Renal pelvis (tissue), 4 donors: ENCODE results near the gene AMELX. TPM values are rescaled to one million over a fixed set of nuclear protein-coding genes. Genes with fewer than 3 reads are reported as not detected.

ENCODE experiments used
- DNase-seq: peaks from one replicate; pipeline ENCODE4 v3.0.0-alpha.2; 2013
- polyA plus RNA-seq, 3 donors: library from polyadenylated mRNA; unstranded; fragments of 120-200 nt; gene quantifications; one replicate each; pipeline ENCODE4 v1.2.1, GENCODE V29; 2013; ENCODE audit not compliant: insufficient read length in 3 of 3

AMELX gene
- polyA plus RNA-seq, 3 donors = not detected

GRCh38 chrX:11305641-11306040, 12.4 kb downstream of the AMELX start:
- DNase-seq = no peak

GRCh38 chrX:11309220-11309619, 16.0 kb downstream of the AMELX start:
- no peak for DNase-seq

- no peak for DNase-seq
These were observed 18.5 kb downstream of the AMELX start for GRCh38 chrX:11311706-11312105.

GRCh38 chrX:11319806-11320520, 26.8 kb downstream of the AMELX start:
- DNase-seq = no peak

DNA sequence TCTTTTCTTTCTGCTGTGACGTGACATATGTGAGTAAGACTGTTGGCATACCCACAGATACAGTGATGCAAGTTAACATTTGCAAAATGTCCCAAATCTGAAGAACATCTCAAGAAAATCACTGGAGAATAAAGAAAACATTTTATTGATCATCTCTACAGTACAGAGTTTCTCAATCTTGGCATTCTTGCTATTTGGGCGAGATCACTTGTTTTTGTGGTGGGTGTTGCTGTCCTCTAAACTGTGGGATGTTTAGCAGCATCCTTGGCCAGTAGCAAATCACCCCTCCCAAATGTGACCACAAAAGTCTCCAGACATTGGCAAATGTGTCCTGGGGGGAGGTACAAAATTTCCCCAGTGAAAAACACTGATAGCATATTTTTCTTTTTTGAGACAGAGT, 28.8 kb downstream of the AMELX start:
- no peak for DNase-seq

DNA sequence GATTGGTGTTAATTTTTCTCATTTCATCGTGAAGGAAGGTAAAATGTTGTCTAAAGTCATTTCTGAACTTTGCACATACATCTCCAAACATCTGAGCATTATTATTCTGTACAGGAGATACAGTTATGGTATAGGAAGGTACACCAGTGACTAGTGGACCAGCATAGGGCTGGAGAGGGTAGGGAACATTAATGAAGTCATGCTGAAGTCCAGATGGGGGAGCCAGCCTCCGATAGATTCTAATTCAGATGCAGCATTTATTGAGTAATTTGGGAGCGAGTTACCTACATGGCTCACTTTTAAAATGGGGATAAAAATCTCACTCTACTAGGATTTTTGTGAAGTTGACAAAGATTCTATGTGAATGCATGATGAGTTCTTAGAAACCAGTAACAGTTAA, 34.9 kb downstream of the AMELX start:
- DNase-seq = no peak

DNA sequence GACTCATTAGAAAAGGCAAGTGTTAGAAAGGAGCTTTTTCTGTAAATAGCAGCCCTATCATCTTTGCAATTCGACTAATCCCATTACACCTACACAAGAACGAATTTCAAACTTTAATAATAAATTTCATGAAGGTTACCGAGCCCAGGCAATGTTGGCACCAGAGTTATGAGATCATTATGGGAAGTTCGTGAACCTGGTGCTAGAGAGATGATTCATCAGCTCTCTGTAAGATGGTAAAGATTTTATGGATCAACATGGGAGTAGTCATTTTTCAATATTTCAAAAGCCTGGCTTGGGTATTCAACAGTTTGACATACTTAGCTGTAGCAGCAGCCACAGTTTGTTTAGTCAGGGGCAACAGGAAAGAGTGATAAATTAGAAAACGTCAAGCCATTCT, 35.8 kb downstream of the AMELX start:
- DNase-seq = no peak

- no peak for DNase-seq
These were observed 38.6 kb downstream of the AMELX start for GRCh38 chrX:11331788-11332187.

- DNase-seq = no peak
These were observed 41.0 kb downstream of the AMELX start for GRCh38 chrX:11334165-11334564.

DNA sequence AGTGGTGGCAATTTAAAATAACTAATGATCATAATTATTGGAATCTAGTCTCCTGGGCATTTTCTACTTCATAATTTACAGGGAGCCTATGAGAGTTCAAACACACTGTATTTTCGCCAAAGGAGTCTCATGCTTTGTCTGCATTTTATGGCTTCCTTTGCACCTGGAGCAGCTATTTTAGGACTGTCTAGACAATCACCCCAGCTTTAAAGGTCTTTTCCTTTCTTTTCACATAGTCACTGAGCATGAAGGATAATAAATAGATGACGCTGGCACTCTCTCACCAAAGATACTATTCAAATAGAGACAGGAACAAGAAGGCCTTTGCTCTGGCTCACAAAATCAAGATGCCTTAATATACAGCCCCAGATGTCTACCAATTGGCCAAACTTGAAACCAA, 43.0 kb downstream of the AMELX start:
- DNase-seq = no peak

DNA sequence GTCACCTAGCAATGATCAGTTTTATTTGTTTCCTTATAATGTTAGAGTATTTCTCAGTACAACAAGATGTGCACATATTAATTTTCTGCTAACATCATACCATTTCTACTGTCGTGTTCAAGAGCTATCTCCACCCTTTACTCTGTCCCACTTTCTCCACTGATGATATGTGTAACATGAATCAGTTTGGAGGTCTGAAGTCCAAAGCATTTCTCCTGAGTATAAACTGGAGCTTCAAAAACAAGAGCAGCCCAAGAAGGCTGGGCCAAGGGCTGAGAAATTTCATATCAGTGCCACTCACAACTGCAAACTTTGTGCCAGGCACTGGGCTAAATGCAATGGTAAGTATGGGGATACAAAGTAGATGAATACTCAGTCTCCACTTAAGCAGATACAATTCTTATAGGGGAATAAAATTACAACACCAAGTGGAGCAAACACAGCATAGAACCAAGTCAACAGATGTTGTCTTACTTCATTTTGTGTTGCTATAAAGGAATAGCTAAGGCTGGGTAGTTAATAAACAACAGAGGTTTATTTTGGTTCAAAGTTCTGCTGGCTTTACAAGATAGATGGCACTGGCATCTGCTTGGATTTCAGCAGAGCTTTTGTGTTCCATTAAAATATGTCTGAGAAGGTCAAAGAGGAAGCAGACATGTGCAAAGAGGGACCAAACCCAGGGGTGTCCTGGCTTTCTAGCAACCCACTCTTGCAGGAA, 44.2 kb downstream of the AMELX start:
- DNase-seq = no peak

DNA sequence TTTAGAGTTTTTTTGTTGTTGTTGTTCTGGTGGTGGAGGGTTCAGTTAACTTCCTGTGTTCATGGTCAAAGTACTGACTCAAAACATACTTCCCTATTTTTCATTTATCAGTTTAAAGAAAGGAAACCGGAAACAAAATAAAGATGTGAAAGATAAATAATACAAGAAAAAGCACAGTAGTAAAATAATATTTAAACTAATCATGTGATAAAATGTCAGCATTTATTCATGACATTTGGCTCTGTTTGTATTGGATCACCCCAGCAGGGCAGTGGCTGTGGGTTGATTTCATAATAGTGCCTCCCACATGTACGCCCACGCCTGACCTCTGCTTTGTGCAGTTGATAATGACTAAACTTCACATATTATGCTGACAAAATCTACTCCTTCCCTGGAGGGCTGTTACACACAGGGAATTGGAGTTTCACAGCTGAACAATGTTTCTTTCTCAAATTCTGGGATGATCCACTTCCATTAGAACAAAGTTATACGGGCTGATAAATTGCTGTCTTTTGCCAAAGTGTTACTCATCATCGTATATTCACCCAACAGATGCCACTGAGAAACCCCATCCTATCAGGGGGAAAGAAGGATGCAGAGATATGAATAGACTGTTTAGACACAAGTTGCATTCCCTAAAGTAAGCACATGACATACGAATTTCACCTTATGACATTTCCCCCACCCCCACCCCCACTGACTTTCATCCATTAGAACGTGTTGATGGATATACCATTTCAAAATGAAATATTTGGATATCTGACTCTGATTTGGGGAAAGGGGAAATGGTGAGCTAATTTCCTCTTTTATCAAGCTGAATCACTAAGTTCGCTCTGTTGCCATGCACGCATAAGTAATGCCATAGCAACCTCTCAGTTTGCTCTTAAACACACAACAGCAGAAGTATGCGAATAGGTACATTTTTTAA, 48.3 kb downstream of the AMELX start:
- DNase-seq = peak; percentile 39

- DNase-seq = no peak
These were observed 49.5 kb downstream of the AMELX start for GRCh38 chrX:11342673-11343072.

DNA sequence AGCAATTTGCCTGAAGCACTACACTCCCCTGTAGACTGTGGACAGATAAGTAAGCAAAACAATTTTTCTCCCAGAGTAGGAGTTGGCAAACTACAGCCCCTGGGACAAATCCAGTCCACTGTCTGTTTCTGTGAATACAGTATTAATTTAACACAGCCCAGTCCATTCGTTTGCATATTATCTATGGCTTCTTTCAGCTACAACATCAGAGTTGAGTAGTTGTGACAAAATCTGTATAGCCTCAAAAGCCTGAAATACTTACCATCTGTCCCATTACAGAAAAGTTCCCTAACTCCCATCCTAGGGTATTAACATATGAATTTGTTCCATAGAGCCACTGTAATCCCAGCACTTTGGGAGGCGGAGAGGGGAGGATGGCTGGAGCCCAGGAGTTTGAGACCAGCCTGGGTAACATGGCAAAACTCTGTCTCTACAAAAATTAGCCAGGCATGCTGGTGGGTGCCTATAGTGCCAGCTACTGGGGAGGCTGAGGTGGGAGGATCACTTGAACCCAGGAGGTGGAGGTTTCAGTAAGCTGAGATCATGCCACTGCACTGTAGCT, 53.0 kb downstream of the AMELX start:
- DNase-seq = no peak

DNA sequence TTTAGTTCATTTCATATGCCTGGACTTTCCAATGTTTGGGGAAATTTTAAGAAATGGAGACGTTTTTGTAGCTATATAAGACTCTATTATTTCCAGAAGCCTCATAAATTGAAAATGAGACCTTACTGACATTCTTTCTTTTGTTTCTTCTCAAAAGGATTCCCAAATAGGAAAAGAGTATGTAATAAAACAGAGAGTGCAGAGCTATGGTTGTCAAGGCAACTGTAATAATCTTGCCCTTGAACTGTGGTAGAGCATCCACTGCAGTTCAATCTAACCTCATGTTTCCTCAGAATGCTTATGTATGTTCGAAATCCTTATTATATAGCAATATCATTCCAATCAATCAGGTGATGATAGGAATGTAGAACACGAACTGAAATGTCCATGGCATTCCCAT, 54.1 kb downstream of the AMELX start:
- no peak for DNase-seq

DNA sequence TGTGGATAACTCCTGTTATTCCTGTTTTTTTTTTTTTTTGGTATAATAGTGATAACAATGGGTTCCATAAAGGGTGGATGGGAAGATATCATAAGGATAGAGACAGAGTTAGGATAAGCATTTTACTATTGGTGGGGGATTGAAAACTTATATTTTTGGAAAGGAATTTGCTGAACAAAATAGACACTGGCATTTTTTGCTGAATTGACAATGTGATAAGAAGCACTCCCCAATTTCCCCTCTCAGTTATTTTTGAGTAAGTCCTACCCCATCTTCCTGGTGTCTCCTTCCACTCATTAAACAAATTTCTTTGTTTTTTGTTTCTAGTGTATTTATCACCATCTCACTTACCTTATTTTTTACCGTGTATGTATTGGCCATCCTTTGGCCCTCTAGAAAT, 55.8 kb downstream of the AMELX start:
- DNase-seq = no peak

- DNase-seq = no peak
These were observed 56.6 kb downstream of the AMELX start for GRCh38 chrX:11349661-11350337.
